Mesodermal cell (in vitro differentiated cells): ENCODE measurements around the gene FCN3.
"Not testable (repeated sequence)": the region's sequence is repeated elsewhere in the genome, so short reads cannot be mapped to it uniquely, and the experiment has no call there.

ENCODE experiments used
- H3K27ac ChIP-seq: 2 replicates; pipeline ENCODE4 v1.7.0; 2013; ENCODE audit warnings: mild to moderate bottlenecking, low read depth, low read length, moderate library complexity; ENCODE audit not compliant: severe bottlenecking
- H3K36me3 ChIP-seq: 2 replicates; pipeline ENCODE4 v1.7.1; 2013; ENCODE audit warnings: mild to moderate bottlenecking, low read length, moderate library complexity; ENCODE audit not compliant: control insufficient read depth, insufficient read depth
- H3K4me1 ChIP-seq: one replicate; pipeline ENCODE4 v1.7.1; 2013; ENCODE audit warnings: mild to moderate bottlenecking, low read length; ENCODE audit not compliant: insufficient read depth, control insufficient read depth, poor library complexity, severe bottlenecking
- H3K4me3 ChIP-seq: 2 replicates; pipeline ENCODE4 v1.7.0; 2013; ENCODE audit warnings: low read length, control low read depth, mild to moderate bottlenecking; ENCODE audit not compliant: insufficient read depth, poor library complexity, severe bottlenecking; ENCODE audit errors: extremely low read depth
- H3K9me3 ChIP-seq: 2 replicates; pipeline ENCODE4 v1.7.1; 2013; ENCODE audit warnings: mild to moderate bottlenecking, low read length, moderate library complexity; ENCODE audit not compliant: control insufficient read depth
- WGBS, 2 experiments: methylation state at CpG; one replicate each; pipeline ENCODE4 v1.1.5; 2013; ENCODE audit warnings: missing lambda C conversion rate in 2 of 2; ENCODE audit not compliant: insufficient coverage in 2 of 2; 5-methylcytosine and 5-hydroxymethylcytosine counted together

FCN3 gene

DNA sequence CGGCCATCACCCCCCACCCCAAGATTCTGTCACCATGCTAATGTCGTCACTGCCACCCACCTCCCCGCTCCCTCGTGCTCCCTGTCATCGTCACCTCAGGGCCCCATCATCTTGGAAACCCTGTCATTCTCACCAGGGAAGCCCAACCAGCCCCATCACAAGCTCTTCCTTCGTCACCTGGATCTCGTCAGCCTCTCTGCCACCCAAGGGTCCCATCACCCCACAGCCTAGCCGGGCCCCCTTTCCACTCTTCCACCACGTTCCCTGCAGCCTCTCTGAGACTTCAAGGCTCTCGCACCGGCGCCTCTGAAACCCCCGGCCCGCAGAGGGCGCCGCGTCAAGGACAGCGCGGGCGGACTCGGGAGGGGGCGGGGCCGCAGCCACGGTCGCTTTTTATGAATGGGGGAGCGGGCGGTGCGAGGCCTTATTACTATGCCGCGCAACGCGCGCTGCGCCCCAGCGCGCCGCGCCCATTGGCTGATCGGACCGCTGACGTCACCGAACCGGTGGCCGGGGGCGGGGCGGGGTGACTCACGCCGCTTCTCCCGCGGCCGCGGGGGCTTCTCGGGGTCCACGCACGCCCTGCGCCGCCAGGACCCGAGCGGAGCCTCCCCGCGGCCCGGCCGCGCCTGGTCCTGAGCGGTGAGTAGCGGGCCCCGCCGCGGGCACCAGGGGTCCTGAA lies 17.6 kb upstream of the FCN3 start, which contains the start of gene GPR3:
TSS of gene GPR3 (plus strand) at position 527 of the 682 bp plus-strand sequence. CDS start 1,177 bp downstream, outside the sequence.
- H3K27ac ChIP-seq: peak within 1 kb of the TSS; percentile 71
- WGBS, 2 experiments: 6 to 11% methylated on average over 32 to 39 of the region's 69 CpGs
- no peaks in the 10 kb centered on the region for H3K36me3 ChIP-seq
- peaks cover 8% of the 10 kb centered on the region for H3K4me1 ChIP-seq
- peak within 1 kb of the TSS; percentile 70 for H3K4me3 ChIP-seq
- no peaks in the 10 kb centered on the region for H3K9me3 ChIP-seq

DNA sequence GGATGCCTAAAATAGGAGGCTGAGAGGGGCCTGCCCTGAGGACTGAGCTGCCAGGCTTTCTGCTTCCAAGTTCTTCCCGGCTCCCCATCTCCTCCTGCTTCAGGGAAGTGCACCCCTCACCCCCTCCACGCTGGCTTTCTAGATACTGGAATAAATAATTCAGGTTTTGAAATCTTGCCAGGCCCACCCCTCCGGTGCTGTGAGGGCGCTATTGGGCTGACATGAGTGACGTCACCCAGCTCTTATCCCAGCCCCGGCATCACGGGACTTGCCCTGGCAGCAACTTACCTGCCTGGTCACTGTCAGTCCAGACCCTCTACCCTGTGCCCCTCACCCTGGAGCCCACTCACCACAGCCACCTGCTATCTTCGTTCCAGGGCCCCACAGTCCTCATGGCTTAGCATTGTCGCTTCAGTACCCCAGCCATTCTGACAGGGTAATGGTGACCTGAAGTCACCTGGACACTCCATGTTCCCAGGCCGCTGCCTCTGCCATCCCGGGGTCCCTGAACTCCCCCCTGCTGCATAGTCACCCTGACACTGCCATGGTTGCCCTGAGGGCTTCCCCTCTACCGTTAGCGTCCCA lies 17.0 kb upstream of the FCN3 start:
- Histone ChIP-seq H3K36me3 (no peaks in the 10 kb centered on the region), H3K4me3 (peak overlapping the region; percentile 70)

DNA sequence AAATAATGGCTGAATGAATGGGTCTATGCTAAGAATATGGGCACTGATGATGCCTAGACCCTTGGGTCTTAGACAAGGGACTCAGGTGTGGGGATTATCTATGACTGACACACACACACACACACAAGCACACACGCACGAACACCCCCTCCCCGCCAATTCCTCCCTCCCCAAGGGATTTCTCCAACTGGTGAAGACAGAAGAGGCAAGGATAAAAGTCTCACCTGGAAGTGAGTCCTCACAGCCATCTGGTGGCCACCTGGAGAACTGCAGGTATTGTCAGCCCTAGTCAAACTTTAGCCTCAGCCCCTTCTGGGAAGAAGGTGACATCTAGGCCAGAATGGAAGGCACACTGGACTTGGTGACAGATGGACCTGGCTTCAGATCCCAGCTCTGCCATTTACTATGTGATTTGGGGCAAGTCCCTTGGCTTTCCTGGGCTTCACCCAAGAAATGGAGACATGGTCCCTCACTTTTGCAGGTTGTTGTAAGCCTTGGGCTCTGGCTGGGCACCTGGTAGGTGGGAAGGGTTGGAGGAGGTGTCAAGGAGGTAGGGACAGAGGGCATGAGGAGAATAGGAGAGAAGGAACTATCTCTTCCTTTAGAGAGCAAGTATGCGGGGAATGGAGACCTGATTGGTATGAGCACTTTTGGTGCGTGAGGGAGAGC lies 13.8 kb upstream of the FCN3 start:
- WGBS, 2 experiments: 0 to 86% methylated on average over 1 to 2 of the region's 5 CpGs
- no peak overlapping the region for H3K4me3 ChIP-seq
- no peaks in the 10 kb centered on the region for H3K36me3 ChIP-seq
- no peaks in the 10 kb centered on the region for H3K9me3 ChIP-seq
- no peak overlapping the region for H3K27ac ChIP-seq
- H3K4me1 ChIP-seq: peaks cover 8% of the 10 kb centered on the region

More for the DNA sequence above, 17.0 kb upstream of the FCN3 start:
- Histone ChIP-seq H3K9me3 (no peaks in the 10 kb centered on the region), H3K4me1 (peaks cover 8% of the 10 kb centered on the region), H3K27ac (no peak overlapping the region)
- WGBS, 2 experiments: 53% methylated on average over 11 to 12 of the region's 13 CpGs

DNA sequence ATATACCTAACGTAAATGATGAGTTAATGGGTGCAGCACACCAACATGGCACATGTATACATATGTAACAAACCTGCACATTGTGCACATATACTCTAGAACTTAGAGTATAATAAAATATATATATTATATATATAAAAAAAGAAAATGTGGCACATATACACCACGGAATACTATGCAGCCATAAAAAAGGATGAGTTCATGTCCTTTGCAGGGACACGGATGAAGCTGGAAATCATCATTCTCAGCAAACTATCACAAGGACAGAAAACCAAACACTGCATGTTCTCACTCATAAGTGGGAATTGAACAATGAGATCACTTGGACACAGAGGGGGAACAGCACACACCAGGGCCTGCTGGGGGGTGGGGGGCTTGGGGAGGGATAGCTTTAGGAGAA lies 10.2 kb upstream of the FCN3 start:
- not testable (repeated sequence) for H3K9me3 ChIP-seq, H3K27ac ChIP-seq, H3K36me3 ChIP-seq, H3K4me1 ChIP-seq, H3K4me3 ChIP-seq
- WGBS, 2 experiments: no CpG with 5 or more reads among the region's 3 CpGs

DNA sequence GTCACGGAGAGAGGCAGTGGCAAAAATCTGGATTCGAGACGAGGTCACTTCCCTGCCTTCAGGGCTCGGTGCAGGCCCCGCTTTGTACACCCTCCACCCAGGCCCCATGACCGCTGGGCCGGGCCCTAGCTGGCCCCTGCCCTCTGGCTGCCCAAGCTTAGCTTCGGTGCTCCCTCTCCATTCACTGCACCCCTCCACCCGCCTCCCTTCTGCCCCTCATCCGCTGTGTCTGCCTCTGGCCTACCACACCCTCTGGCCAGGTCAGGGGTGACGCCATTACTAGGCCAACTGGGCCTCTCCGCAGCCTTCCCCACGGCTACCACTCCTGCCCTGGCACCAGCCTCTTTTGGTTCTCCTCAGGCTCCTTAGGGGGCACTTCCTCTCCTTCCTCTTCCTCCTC lies 9.0 kb upstream of the FCN3 start:
- no peak overlapping the region for H3K27ac ChIP-seq
- H3K36me3 ChIP-seq: no peaks in the 10 kb centered on the region
- no peaks in the 10 kb centered on the region for H3K9me3 ChIP-seq
- WGBS, 2 experiments: 84 to 88% methylated on average over 11 to 13 of the region's 13 CpGs
- no peak overlapping the region for H3K4me3 ChIP-seq
- H3K4me1 ChIP-seq: no peaks in the 10 kb centered on the region

GRCh38 chr1:27383039-27383605 lies 8.5 kb upstream of the FCN3 start, which contains the start of gene CD164L2:
Gene CD164L2, minus strand, starts transcription at chr1:27383333. Its CDS starts 94 bp downstream, at chr1:27383239.
- Histone ChIP-seq H3K4me3 (peak within 1 kb of the TSS; percentile 24), H3K27ac (no peak within 1 kb of the TSS), H3K36me3 (no peaks in the 10 kb centered on the region), H3K4me1 (no peaks in the 10 kb centered on the region), H3K9me3 (no peaks in the 10 kb centered on the region)
- WGBS, 2 experiments: 15 to 19% methylated on average over 18 to 25 of the region's 43 CpGs

- 76 to 87% methylated on average over 9 to 14 of the region's 18 CpGs for WGBS, 2 experiments
These were observed 7.5 kb upstream of the FCN3 start for GRCh38 chr1:27381969-27382762.

GRCh38 chr1:27380766-27381733 lies 6.4 kb upstream of the FCN3 start:
- H3K4me1 ChIP-seq: no peaks in the 10 kb centered on the region
- H3K9me3 ChIP-seq: no peaks in the 10 kb centered on the region
- 91 to 92% methylated on average over 8 to 10 of the region's 12 CpGs for WGBS, 2 experiments
- H3K36me3 ChIP-seq: no peaks in the 10 kb centered on the region
- no peak overlapping the region for H3K4me3 ChIP-seq
- no peak overlapping the region for H3K27ac ChIP-seq

More at GRCh38 chr1:27381969-27382762, 7.5 kb upstream of the FCN3 start:
- H3K27ac ChIP-seq: no peak overlapping the region
- H3K4me3 ChIP-seq: no peak overlapping the region
- no peaks in the 10 kb centered on the region for H3K4me1 ChIP-seq
- H3K36me3 ChIP-seq: no peaks in the 10 kb centered on the region
- H3K9me3 ChIP-seq: no peaks in the 10 kb centered on the region

- H3K4me1 ChIP-seq: no peaks in the 10 kb centered on the region
- WGBS, 2 experiments: 100% methylated on average over 1 of the region's 4 CpGs; no CpG with 5 or more reads in 1 of the 2 experiments
These were observed 5.6 kb upstream of the FCN3 start for GRCh38 chr1:27380224-27380623.

More at GRCh38 chr1:27380224-27380623, 5.6 kb upstream of the FCN3 start:
- H3K27ac ChIP-seq: no peak overlapping the region
- no peak overlapping the region for H3K4me3 ChIP-seq
- no peaks in the 10 kb centered on the region for H3K9me3 ChIP-seq
- H3K36me3 ChIP-seq: no peaks in the 10 kb centered on the region
